Measurements from ENCODE around the gene MYCBPAP. TPM values are rescaled to one million over a fixed set of nuclear protein-coding genes. Genes with fewer than 3 reads are reported as not detected.

The MYCBPAP gene
- total and polyA plus RNA-seq, 2 experiments from 2014 or later: 0.32 to 1.4 TPM

- in situ Hi-C loops (cut with MboI): loop anchor here (25.0 kb wide), 1 partner anchor 111 kb away; no protein-coding TSS in a partner anchor
- no peak overlapping the region for H3K9ac ChIP-seq
- WGBS, 2 experiments (ENCODE audit: low coverage in 1 of 2, low lambda C conversion rate in 2 of 2, missing lambda C conversion rate in 2 of 2): 56 to 57% methylated on average over 18 of the region's 18 CpGs
- no peaks in the 10 kb centered on the region for H3K27me3 ChIP-seq (replicated peaks; ENCODE audit: insufficient read depth)
- peaks cover 29% of the 10 kb centered on the region for H3F3A ChIP-seq (ENCODE audit: insufficient read depth)
- no peaks in the 10 kb centered on the region for H4K20me1 ChIP-seq (ENCODE audit: insufficient read depth)
- no peaks in the 10 kb centered on the region for H3K9me3 ChIP-seq (ENCODE audit: low read depth)
- H3K36me3 ChIP-seq (ENCODE audit: low read depth): no peaks in the 10 kb centered on the region
- H3K27ac ChIP-seq: no peak overlapping the region
- H3K4me3 ChIP-seq: no peak overlapping the region
- H3K79me2 ChIP-seq (ENCODE audit: insufficient read depth): peaks cover 18% of the 10 kb centered on the region
- TF ChIP-seq EZH2phosphoT487 (IDR thresholded peaks at IDR 0.05; ENCODE audit: insufficient read depth, low read depth) (no peak), EZH2 (IDR thresholded peaks at IDR 0.05; ENCODE audit: insufficient read depth, poor library complexity, severe bottlenecking) (no peak)
- H3K4me2 ChIP-seq (ENCODE audit: unreplicated experiment): no peak overlapping the region
- H3K4me1 ChIP-seq (ENCODE audit: insufficient read depth): no peaks in the 10 kb centered on the region
- no peak overlapping the region for H2AFZ ChIP-seq
- no peak for DNase-seq
- no peaks in the 10 kb centered on the region for H3K9me2 ChIP-seq (ENCODE audit: insufficient read depth)
Measured at GRCh38 chr17:50476545-50477315, 31.5 kb upstream of the MYCBPAP start.

DNA sequence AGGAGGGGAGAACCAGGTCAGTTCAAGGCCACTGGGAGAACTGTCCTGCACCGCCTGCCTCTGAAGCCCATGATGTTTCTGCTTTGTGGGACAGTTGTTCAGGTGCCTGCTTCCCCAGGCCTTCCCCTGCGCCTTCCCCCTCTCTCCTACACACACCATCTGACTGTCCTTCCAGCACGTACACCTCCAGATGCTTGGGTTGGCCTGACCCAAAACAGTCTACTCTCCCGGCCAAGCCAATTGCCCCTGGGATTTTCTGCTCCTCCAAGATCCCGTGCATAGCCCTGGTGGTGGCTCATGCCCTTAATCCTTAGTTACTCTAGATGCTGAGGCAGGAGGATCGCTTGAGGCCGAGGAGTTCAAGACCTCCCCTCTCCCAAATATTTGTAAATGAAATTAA is 30.3 kb upstream of the MYCBPAP start:
- Histone ChIP-seq H3K4me1 (ENCODE audit: insufficient read depth) (peaks cover 5% of the 10 kb centered on the region), H4K20me1 (ENCODE audit: insufficient read depth) (no peaks in the 10 kb centered on the region), H3K9ac (peak overlapping the region; percentile 82), H3K27me3 (replicated peaks; ENCODE audit: insufficient read depth) (no peaks in the 10 kb centered on the region), H3K79me2 (ENCODE audit: insufficient read depth) (peaks cover 18% of the 10 kb centered on the region), H3K36me3 (ENCODE audit: low read depth) (no peaks in the 10 kb centered on the region), H3F3A (ENCODE audit: insufficient read depth) (peaks cover 33% of the 10 kb centered on the region), H2AFZ (peak overlapping the region; percentile 87), H3K9me3 (ENCODE audit: low read depth) (no peaks in the 10 kb centered on the region), H3K4me2 (ENCODE audit: unreplicated experiment) (peak overlapping the region; percentile 91), H3K27ac (peak overlapping the region; percentile 67), H3K4me3 (peak overlapping the region; percentile 88; the same call in 1 of the 2 replicates), H3K9me2 (ENCODE audit: insufficient read depth) (no peaks in the 10 kb centered on the region)
- TF ChIP-seq EZH2 (IDR thresholded peaks at IDR 0.05; ENCODE audit: insufficient read depth, poor library complexity, severe bottlenecking): no peak
- in situ Hi-C loops (cut with MboI): loop anchor here (25.0 kb wide), 1 partner anchor 109 kb away; no protein-coding TSS in a partner anchor
- DNase-seq: no peak
- WGBS, 2 experiments (ENCODE audit: low coverage in 1 of 2, low lambda C conversion rate in 2 of 2, missing lambda C conversion rate in 2 of 2): 78 to 86% methylated on average over 7 of the region's 7 CpGs

DNA sequence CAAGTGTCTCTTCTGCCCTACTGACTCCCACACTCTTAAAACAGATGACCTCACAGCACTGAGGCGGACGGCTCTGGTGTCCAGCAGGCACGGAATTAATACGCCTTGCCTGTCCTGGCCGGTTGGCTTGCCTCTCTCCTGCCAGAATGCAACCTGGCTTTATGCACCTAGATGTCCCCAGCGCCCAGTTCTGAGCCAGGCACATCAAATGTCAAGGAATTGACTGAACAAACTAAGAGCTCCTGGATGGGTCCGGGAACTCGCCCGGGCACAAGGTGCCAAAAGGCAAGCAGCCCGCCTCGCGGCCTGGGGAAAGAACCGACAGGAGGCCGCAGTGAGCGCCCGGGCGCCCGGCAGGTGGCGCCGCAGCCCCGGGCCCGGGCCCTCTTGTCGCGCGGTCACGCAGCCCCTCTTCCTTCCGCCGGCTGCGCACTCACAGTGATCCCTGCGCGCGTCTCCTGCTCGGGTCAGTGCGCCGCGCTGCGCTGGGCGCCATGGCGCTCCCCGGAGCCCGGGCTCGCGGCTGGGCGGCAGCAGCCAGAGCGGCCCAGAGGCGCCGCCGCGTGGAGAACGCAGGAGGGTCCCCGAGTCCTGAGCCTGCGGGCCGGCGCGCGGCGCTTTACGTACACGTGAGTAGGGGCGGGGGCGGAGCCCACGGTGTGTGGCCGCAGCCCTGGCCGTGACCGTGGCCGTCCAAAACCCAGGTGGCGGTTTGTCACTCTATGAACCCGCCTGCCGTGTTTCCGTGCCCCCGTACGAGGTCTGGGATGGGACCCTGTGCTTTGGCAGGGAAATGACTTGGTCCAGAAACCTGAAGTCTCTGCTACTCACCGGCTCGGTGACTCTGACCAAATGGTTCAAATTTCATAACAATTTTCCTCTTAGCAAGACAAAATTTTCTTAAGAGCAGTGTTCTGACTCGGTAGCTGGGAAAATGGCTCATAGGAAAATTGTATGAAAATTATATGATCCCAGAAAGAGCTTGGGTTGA is 29.6 kb upstream of the MYCBPAP start, which contains the start of gene RSAD1:
TSS of gene RSAD1 (plus strand) at position 470 of the 991 bp plus-strand sequence. CDS start at position 495, 25 bp downstream.
- Histone ChIP-seq H3K9me2 (ENCODE audit: insufficient read depth) (no peaks in the 10 kb centered on the region), H3K4me3 (peak within 1 kb of the TSS; percentile 88), H3K79me2 (ENCODE audit: insufficient read depth) (peaks cover 18% of the 10 kb centered on the region), H2AFZ (peak within 1 kb of the TSS; percentile 87), H4K20me1 (ENCODE audit: insufficient read depth) (no peaks in the 10 kb centered on the region), H3K27ac (peak within 1 kb of the TSS; percentile 67), H3K9me3 (ENCODE audit: low read depth) (no peaks in the 10 kb centered on the region), H3K27me3 (replicated peaks; ENCODE audit: insufficient read depth) (no peaks in the 10 kb centered on the region), H3K4me2 (ENCODE audit: unreplicated experiment) (peak within 1 kb of the TSS; percentile 91), H3K36me3 (ENCODE audit: low read depth) (no peaks in the 10 kb centered on the region), H3K4me1 (ENCODE audit: insufficient read depth) (peaks cover 8% of the 10 kb centered on the region), H3F3A (ENCODE audit: insufficient read depth) (peaks cover 33% of the 10 kb centered on the region), H3K9ac (peak within 1 kb of the TSS; percentile 82)
- WGBS, 2 experiments (ENCODE audit: low coverage in 1 of 2, low lambda C conversion rate in 2 of 2, missing lambda C conversion rate in 2 of 2): 2 to 3% methylated on average over 41 to 70 of the region's 75 CpGs
- peak; percentile 94 for DNase-seq
- in situ Hi-C loops (cut with MboI): loop anchor here (25.0 kb wide), 1 partner anchor 109 kb away; no protein-coding TSS in a partner anchor
- no peak for TF ChIP-seq EZH2 (IDR thresholded peaks at IDR 0.05; ENCODE audit: insufficient read depth, poor library complexity, severe bottlenecking)
- no peak for TF ChIP-seq EZH2phosphoT487 (IDR thresholded peaks at IDR 0.05; ENCODE audit: insufficient read depth, low read depth)
